SK-N-SH (cell line): ENCODE data around the gene ZFP36L1. TPM values are rescaled to one million over a fixed set of nuclear protein-coding genes. Genes with fewer than 3 reads are reported as not detected.

Source experiments
- CTCF ChIA-PET: fragments of 300-600, 350-600 bp; formaldehyde crosslinking; extraction: SDS; loops from one replicate; lab custom pipeline; 2021; lab: Yijun Ruan, JAX
- POLR2A ChIA-PET: fragments of 350-600 bp; sonication (Branson Sonifier 250); formaldehyde crosslinking; extraction: SDS; loops from one replicate; lab custom pipeline; 2020; ENCODE audit warnings: antibody characterized with exemption, inconsistent platforms; lab: Yijun Ruan, JAX
- DNase-seq: peaks from one replicate; pipeline ENCODE4 v3.0.0; 2012
- H2AFZ ChIP-seq: fragments of 200-600 bp; sonication (generic); 2 replicates; pipeline ENCODE4 v1.8.1; 2016; ENCODE audit warnings: antibody characterized with exemption, mild to moderate bottlenecking, low read depth
- H3F3A ChIP-seq: fragments of 200-600 bp; sonication (generic); replicated peaks from 2 replicates; pipeline ENCODE3; 2016; ENCODE audit warnings: antibody characterized with exemption, mild to moderate bottlenecking; ENCODE audit not compliant: insufficient read depth
- H3K27ac ChIP-seq, 2 experiments: fragments of 200-500 bp in 1 of 2; fragments of 200-600 bp in 1 of 2; sonication (Bioruptor generic) in 1 of 2; sonication (generic), shearing (Covaris generic) in 1 of 2; 2 replicates each; pipeline versions ENCODE4 v1.5.1 to v1.6.1; 2014 to 2016; ENCODE audit warnings: low read depth in 2 of 2, inconsistent platforms in 1 of 2, low read length in 1 of 2, mild to moderate bottlenecking in 1 of 2, mixed read lengths in 1 of 2
- H3K27me3 ChIP-seq: fragments of 200-600 bp; sonication (generic), shearing (Covaris generic); 2 replicates; pipeline ENCODE4 v1.6.1; 2016; ENCODE audit warnings: mixed run types; ENCODE audit not compliant: insufficient read depth
- H3K36me3 ChIP-seq, 2 experiments: fragments of 200-500 bp in 1 of 2; fragments of 200-600 bp in 1 of 2; sonication (Bioruptor generic) in 1 of 2; sonication (generic) in 1 of 2; replicated peaks in 1 of 2; 2 replicates each; pipeline versions ENCODE3 to v1.5.1; 2014 to 2016; ENCODE audit warnings: low read length in 1 of 2, mild to moderate bottlenecking in 1 of 2; ENCODE audit not compliant: insufficient read depth in 2 of 2, control insufficient read depth in 1 of 2
- H3K4me1 ChIP-seq, 2 experiments: fragments of 200-500 bp in 1 of 2; fragments of 200-600 bp in 1 of 2; sonication (Bioruptor generic) in 1 of 2; sonication (generic), shearing (Covaris generic) in 1 of 2; 2 replicates each; pipeline versions ENCODE4 v1.5.1 to v1.6.1; 2014 to 2016; ENCODE audit warnings: low read depth in 1 of 2, low read length in 1 of 2, mixed run types in 1 of 2; ENCODE audit not compliant: insufficient read depth in 2 of 2, control insufficient read depth in 1 of 2
- H3K4me2 ChIP-seq: fragments of 200-600 bp; sonication (generic), shearing (Covaris generic); 2 replicates; pipeline ENCODE4 v1.6.1; 2017; ENCODE audit warnings: mixed run types
- H3K4me3 ChIP-seq, 2 experiments: fragments of 200-500 bp in 1 of 2; fragments of 200-600 bp in 1 of 2; sonication (Bioruptor generic) in 1 of 2; sonication (generic), shearing (Covaris generic) in 1 of 2; 2 replicates each; pipeline versions ENCODE4 v1.5.1 to v1.8.1; 2014 to 2016; ENCODE audit warnings: low read depth in 2 of 2, inconsistent platforms in 1 of 2, low read length in 1 of 2, mild to moderate bottlenecking in 1 of 2, mixed read lengths in 1 of 2, moderate library complexity in 1 of 2
- H3K79me2 ChIP-seq: fragments of 200-600 bp; sonication (generic); 2 replicates; pipeline ENCODE4 v1.8.1; 2017; ENCODE audit warnings: mild to moderate bottlenecking; ENCODE audit not compliant: insufficient read depth
- H3K9ac ChIP-seq: fragments of 200-600 bp; sonication (generic); 2 replicates; pipeline ENCODE4 v1.6.1; 2017; ENCODE audit warnings: mixed run types
- H3K9me2 ChIP-seq: fragments of 200-600 bp; sonication (generic); 2 replicates; pipeline ENCODE4 v1.6.1; 2017; ENCODE audit warnings: mixed run types
- H3K9me3 ChIP-seq: fragments of 200-600 bp; sonication (generic); 2 replicates; pipeline ENCODE4 v1.6.1; 2017; ENCODE audit warnings: mixed run types, mild to moderate bottlenecking, moderate library complexity
- H4K20me1 ChIP-seq: fragments of 200-600 bp; sonication (generic); 2 replicates; pipeline ENCODE4 v1.6.1; 2017; ENCODE audit warnings: mild to moderate bottlenecking, mixed run types; ENCODE audit not compliant: insufficient read depth
- CHD2 ChIP-seq: fragments of 150-350 bp; IDR thresholded peaks from 2 replicates; pipeline ENCODE4 v1.6.1; 2018; ENCODE audit warnings: low read length; ENCODE audit not compliant: partially characterized antibody
- EZH2phosphoT487 ChIP-seq: fragments of 200-600 bp; sonication (generic); IDR thresholded peaks from 2 replicates; pipeline ENCODE4 v1.6.1; 2017; ENCODE audit warnings: low read depth, mixed run types, mild to moderate bottlenecking, antibody characterized with exemption, moderate library complexity, borderline replicate concordance
- FOSL2 ChIP-seq: IDR thresholded peaks from 2 replicates; pipeline ENCODE4 v1.4.0; 2012; ENCODE audit warnings: low read depth, mild to moderate bottlenecking, moderate library complexity, borderline replicate concordance
- GATA2 ChIP-seq: sonication (generic); formaldehyde crosslinking; IDR thresholded peaks from 2 replicates; pipeline ENCODE4 v1.5.0; 2020; ENCODE audit warnings: mild to moderate bottlenecking, missing genetic modification reagents
- JUND ChIP-seq: IDR thresholded peaks from 2 replicates; pipeline ENCODE4 v1.4.0; 2012
- NRF1 ChIP-seq: IDR thresholded peaks from 2 replicates; pipeline ENCODE4 v1.6.1; 2012; ENCODE audit warnings: low read depth, mild to moderate bottlenecking, low read length
- POLR2AphosphoS5 ChIP-seq: IDR thresholded peaks from 2 replicates; pipeline ENCODE4 v1.6.1; 2012; ENCODE audit warnings: low read depth, low read length
- RAD21 ChIP-seq: IDR thresholded peaks from 2 replicates; pipeline ENCODE4 v1.6.1; 2012; ENCODE audit warnings: mild to moderate bottlenecking, low read length
- REST ChIP-seq: IDR thresholded peaks from 2 replicates; pipeline ENCODE4 v1.6.1; 2012; ENCODE audit warnings: mild to moderate bottlenecking, low read depth, low read length, moderate library complexity
- RFX5 ChIP-seq: IDR thresholded peaks from 2 replicates; pipeline ENCODE4 v1.6.1; 2012; ENCODE audit warnings: mild to moderate bottlenecking, improper control_type of control experiment, low read length
- TAF1 ChIP-seq: IDR thresholded peaks from 2 replicates; pipeline ENCODE4 v1.6.1; 2012; ENCODE audit warnings: low read depth, mild to moderate bottlenecking, low read length, moderate library complexity, borderline replicate concordance
- TCF12 ChIP-seq: IDR thresholded peaks from 2 replicates; pipeline ENCODE4 v1.4.0; 2012
- ZBTB33 ChIP-seq: IDR thresholded peaks from 2 replicates; pipeline ENCODE4 v1.4.0; 2012; ENCODE audit warnings: low read depth, borderline replicate concordance
- WGBS: methylation state at CpG from one replicate; pipeline ENCODE4 v1.1.6; 2017; ENCODE audit warnings: low lambda C conversion rate; 5-methylcytosine and 5-hydroxymethylcytosine counted together
- polyA plus RNA-seq, 3 experiments: library from polyadenylated mRNA; depleted of rRNA; stranded (reverse); fragments of >200 nt; gene quantifications; 2 replicates each; pipeline ENCODE4 v1.2.3, GENCODE V29; 2012

The ZFP36L1 gene
- polyA plus RNA-seq, 1 of the 3 experiments (the other 2 are of a cell fraction), result 16.5 TPM

- no peak for TF ChIP-seq REST
- TF ChIP-seq FOSL2, result no peak
- TF ChIP-seq ZBTB33, result no peak
- peak; percentile 66 for TF ChIP-seq RAD21
- TF ChIP-seq GATA2 (CRISPR knock-in tag), result no peak
- TF ChIP-seq TCF12, result no peak
- peak; percentile 18; the same call in 1 of the 2 replicates for TF ChIP-seq TAF1
- no peak for TF ChIP-seq CHD2
- TF ChIP-seq EZH2phosphoT487, result no peak
- TF ChIP-seq RFX5, result no peak
Measured at GRCh38 chr14:68824517-68825347, 31.9 kb upstream of the ZFP36L1 start (continued).

- H3K27me3 ChIP-seq, result no peaks in the 10 kb centered on the region
- H3K4me3 ChIP-seq, result no peak overlapping the region
- H3K4me1 ChIP-seq, result peaks cover 0 to 5% of the 10 kb centered on the region in 2 experiments; a peak in 1 of 4 replicates
- POLR2A ChIA-PET, result no interaction called here
- peaks cover 4% of the 10 kb centered on the region for H3F3A ChIP-seq
- no peaks in the 10 kb centered on the region for H3K9me3 ChIP-seq
- no peak overlapping the region for H3K4me2 ChIP-seq
- no peak overlapping the region for H3K27ac ChIP-seq
- no peak overlapping the region for H3K9ac ChIP-seq
- TF ChIP-seq POLR2AphosphoS5 (no peak), FOSL2 (no peak), NRF1 (no peak), JUND (no peak), RFX5 (no peak), RAD21 (no peak)
- TF ChIP-seq, all 33 proteins: peak for 0
- no peaks in the 10 kb centered on the region for H3K36me3 ChIP-seq
- no peaks in the 10 kb centered on the region for H3K79me2 ChIP-seq
- H4K20me1 ChIP-seq, result no peaks in the 10 kb centered on the region
- CTCF ChIA-PET, result interaction anchor here (0.8 to 15.3 kb wide), 17 partner anchors 8 to 989 kb away, joined by 3 to 232 read pairs (median 7); no protein-coding TSS in a partner anchor
- WGBS, result 100% methylated on average over 1 of the region's 1 CpG
- no peak overlapping the region for H2AFZ ChIP-seq
- DNase-seq, result no peak
- no peaks in the 10 kb centered on the region for H3K9me2 ChIP-seq
Measured at GRCh38 chr14:68824207-68824516, 31.3 kb upstream of the ZFP36L1 start.
